Ammon's horn (tissue), 1 donor: ENCODE results near the gene CYB5D1.
"Not testable (repeated sequence)": the region's sequence is repeated elsewhere in the genome, so short reads cannot be mapped to it uniquely, and the experiment has no call there.

Source experiments
- DNase-seq: peaks from one replicate; pipeline ENCODE4 v3.0.0-alpha.2; 2016; ENCODE audit warnings: low spot score

Gene CYB5D1

DNA sequence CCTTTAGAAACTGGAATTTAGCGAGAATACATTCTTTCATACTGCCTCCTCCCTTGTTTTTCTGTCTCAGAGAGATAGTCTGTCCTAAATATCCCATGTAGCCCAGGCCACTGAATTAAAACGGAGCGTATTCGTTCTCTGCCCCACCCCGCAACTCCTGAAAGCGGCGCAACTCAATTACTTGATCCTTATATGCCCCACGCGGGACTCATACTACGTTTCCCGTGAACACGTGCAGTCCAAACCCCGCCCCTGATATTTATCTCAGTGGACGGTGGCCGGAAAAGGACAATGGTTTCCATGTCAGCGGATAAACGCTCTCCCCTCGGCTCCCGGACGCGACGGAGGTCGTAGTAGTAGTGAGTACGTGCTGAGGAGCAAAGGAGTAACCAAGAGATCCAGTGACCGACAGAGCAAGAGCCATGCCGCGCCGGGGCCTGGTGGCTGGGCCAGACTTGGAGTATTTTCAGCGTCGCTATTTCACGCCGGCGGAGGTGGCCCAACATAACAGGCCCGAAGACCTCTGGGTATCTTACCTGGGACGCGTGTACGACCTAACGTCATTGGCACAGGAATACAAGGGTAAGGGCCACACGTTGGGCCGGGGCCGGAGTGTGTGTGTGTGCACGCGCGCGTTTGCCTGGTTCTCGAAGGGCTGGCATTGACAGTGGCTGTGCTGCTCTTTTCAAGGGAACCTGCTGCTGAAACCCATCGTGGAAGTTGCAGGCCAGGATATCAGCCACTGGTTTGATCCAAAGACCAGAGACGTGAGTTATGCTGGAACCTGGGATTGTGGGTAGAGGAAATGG, at the start of gene CYB5D1:
TSS of gene CYB5D1 (plus strand) at position 291 of the 809 bp plus-strand sequence. CDS start at position 423, 132 bp downstream.
- peak; percentile 95 for DNase-seq

GRCh38 chr17:7809086-7809790, 48.6 kb upstream of the CYB5D1 start:
- DNase-seq = no peak

DNA sequence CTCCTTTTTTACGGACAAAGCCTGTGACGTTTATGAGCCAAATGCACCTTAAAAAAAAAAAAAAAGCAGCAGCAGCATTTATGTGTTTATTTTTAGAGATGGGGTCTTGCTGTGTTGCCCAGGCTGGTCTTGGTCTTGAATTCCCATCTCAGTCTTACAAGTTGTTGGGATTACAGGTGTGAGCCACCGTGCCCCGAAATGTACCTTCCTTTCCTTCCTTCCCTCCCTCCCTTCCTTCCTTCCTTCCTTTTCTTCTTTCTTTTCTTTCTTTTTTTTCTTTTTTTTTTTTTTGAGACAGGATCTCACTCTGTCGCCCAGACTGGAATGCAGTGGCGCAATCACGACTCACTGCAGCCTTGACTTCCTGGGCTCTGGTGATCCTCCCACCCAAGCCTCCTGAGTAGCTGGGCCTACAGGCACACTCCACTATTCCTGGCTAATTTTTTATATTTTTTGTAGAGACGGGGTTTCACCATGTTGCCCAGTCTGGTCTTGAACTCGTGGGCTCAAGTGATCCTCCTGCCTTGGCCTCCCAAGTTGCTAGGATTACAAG, 47.9 kb upstream of the CYB5D1 start:
- not testable (repeated sequence) for DNase-seq

GRCh38 chr17:7811251-7811650, 46.6 kb upstream of the CYB5D1 start:
- no peak for DNase-seq

- no peak for DNase-seq
Observed at GRCh38 chr17:7814969-7815368, 42.8 kb upstream of the CYB5D1 start.

DNA sequence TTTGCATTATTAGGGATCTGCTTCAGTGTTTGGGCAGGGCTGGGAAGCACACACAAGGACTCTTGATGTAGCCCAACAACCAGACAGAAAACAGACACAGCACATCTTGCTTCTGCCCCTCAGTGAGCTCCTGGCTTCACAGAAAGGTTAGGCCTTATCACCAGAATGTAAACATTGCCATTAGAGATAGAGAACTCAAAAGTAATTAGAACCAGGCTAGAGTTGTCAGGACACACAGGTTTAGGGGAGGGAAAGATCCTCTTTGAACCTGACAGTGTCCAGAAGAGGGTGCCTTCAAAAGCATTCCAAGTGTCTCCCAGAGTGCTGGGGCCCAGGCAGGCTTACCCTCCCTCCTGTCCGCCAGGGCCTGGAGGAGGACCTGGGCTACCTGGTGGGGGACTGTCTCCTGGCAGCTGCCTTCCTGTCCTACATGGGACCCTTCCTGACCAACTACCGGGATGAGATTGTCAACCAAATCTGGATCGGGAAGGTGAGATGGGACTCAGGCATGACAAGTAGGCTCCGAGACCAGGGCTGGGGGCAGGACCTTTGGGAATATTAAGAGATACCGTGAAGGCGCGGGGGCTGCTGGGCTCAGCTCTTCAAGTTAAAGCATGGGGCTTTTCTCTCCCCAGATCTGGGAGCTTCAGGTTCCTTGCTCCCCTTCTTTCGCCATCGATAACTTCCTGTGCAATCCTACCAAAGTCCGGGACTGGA, 40.7 kb upstream of the CYB5D1 start:
- no peak for DNase-seq

- no peak for DNase-seq
Observed at GRCh38 chr17:7817643-7817964, 40.2 kb upstream of the CYB5D1 start.

DNA sequence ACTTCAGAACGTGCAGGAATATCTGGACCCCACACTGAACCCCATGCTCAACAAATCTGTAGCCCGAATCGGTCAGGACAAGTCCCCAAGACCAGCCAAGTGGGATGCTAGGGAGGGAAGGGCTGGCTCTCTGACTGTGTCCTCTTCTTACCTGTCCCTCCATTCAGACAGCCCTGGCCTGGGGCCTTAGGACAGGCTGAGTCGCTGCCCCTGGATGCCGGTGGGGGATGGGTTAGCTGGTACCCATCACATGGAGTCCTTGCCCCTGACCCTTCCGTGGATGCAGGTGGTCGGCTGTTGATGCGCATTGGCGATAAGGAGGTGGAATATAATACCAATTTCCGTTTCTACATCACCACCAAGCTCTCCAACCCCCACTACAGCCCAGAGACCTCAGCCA, 39.8 kb upstream of the CYB5D1 start:
- DNase-seq = no peak

DNA sequence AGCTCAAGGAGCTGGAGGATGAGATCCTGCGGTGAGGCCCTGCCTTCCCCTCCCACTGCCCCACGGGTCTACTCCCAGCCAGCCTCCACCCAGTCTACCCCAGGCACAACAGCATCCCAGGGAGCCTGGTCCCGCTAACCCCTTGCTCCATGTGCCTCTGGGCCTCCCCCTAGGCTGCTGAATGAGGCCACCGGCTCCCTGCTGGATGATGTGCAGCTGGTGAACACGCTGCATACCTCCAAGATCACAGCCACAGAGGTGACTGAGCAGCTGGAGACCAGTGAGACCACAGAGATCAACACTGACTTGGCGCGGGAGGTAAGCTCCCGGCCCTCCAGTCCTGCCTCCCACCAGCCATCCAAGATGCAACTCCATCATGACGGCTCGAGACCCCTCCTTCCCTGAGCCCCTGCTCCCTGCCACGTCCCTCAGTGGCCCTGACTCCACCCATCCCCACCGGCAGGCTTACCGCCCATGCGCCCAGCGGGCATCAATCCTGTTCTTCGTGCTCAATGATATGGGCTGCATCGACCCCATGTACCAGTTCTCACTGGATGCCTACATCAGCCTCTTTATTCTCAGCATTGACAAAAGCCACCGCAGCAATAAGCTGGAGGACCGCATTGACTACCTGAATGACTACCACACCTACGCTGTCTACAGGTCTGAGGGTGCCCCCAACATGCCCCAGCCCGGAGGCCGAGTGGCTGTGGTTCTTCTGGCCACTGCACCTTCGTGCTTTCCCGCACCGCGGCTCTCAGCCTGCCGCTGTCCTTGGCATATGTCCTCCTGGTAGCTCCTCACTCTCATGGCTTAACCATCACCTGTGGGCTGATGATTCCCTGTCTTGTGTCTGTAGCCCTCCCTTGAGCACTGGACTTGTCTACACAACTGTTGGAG, 38.8 kb upstream of the CYB5D1 start:
- no peak for DNase-seq

DNA sequence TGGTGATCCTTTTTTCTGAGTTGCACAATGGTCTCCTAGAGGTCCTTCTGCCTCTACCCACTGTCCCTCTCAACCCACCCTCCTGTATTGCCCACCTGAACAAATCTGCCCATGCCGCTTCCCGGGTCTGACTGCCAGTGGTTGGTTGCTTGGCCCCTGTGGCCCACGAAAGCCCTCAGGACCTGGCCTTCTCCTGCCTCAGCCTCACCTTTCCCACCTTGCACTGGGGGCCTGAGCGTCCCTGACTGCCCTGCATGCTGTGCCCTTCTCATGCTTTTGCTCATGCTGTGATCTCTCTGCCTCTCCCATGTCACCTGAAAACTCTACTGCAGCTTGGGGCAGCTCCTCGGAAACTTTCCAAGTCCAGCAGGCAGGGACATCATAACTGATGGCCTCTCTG, 37.6 kb upstream of the CYB5D1 start:
- DNase-seq = no peak

DNA sequence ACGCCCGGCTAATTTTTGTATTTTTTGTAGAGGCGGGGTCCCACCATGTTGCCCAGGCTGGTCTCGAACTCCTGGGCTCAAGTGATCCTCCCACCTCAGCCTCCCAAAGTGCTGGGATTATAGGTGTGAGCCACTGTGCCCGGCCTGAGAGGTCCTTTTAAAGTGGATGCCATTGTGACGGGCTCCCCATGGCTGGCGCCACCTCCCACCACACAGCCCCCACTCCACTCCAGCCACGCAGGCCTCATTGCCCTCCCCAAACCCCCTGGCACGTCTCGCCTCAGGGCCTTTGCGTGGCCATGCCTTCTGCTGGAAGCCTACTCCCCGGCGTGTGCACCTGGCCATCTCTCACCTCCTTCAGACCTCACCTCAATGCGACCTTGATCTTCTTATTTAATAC, 35.7 kb upstream of the CYB5D1 start:
- no peak for DNase-seq

- DNase-seq = no peak
Observed at GRCh38 chr17:7823581-7824001, 34.2 kb upstream of the CYB5D1 start.

DNA sequence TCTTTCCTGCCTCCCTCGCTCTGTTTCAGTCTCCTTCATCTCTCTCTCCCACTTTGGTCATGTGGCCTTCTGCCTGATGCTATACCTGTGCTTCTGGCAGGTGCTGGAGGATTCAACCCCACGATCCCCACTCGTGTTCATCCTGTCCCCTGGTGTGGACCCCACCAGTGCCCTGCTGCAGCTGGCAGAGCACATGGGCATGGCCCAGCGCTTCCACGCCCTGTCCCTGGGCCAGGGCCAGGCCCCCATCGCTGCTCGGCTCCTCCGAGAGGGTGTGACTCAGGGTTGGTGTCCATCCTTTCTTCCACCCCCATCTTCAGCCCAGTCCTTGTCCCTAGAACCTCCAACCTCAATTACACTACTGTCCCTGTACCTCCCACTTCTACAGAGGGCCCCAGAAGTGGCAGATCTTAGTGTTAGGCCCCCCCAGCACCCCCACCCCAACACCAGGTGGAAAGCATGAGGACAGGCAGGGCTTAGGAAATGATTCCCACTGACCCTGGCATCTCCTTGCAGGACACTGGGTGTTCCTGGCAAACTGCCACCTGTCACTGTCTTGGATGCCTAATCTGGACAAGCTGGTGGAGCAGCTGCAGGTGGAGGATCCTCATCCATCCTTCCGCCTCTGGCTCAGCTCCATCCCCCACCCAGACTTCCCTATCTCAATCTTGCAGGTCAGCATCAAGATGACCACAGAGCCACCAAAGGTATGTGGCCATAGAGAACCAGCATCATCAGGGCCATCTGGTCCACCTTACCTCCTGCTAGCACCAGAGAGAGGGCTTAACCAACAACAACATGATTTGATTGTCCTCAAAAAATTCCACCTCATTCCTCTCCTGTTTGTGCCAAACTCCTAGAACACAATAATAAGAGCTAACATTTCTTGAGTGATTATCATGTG, 33.5 kb upstream of the CYB5D1 start:
- no peak for DNase-seq

- DNase-seq = peak; percentile 43
Observed at GRCh38 chr17:7825206-7825990, 32.4 kb upstream of the CYB5D1 start.

- DNase-seq = no peak
Observed at GRCh38 chr17:7830616-7831015, 27.2 kb upstream of the CYB5D1 start.

DNA sequence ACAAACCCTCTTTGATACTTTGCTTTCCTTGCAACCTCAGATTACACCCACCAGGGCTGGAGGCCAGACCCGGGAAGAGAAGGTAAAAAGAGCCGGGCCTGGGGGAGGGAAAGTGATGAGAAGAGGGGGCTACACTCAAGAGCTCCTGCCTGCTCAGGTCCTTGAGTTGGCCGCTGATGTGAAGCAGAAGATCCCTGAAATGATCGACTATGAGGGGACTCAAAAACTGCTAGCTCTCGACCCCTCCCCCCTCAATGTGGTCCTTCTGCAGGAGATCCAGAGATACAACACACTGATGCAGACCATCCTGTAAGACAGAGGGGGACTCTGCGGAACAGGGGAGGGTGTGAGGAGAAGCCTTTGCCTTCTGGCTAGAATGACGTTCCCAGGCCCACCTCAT, 26.6 kb upstream of the CYB5D1 start:
- no peak for DNase-seq

- no peak for DNase-seq
Observed at GRCh38 chr17:7832431-7832830, 25.4 kb upstream of the CYB5D1 start.

DNA sequence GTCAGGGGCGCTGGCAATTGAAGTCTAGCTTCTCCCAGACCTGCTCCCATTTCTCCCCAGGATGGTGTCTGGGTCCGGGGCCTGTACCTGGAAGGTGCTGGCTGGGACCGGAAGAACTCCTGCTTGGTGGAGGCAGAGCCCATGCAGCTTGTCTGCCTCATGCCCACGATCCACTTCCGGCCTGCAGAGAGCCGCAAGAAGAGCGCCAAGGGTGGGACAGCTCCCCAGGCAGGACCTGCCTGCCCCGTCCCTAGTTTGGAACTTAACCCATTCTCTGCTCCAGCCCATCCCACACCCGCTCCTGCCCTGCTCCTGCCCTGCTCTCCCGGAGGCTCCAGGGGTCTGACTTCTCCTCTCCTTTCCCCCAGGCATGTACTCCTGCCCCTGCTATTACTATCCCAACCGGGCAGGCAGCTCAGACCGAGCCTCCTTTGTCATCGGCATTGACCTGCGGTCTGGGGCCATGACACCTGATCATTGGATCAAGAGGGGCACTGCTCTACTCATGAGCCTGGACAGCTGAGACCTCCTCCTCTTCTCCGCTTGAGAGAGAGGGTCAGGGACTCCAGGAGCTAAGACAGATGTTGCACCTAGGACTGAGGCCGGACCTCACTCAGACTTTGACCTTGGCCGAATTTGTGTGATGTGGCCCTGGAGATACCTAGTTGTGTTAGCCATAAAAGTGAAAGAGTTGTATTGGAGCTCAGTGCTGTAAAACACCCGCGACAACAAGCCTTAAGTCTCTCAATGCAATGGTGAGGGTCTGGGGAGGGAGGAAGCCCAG, 24.6 kb upstream of the CYB5D1 start:
- no peak for DNase-seq
